Left lung (tissue), 10 donors: ENCODE data around the gene CTPS1. TPM values are rescaled to one million over a fixed set of nuclear protein-coding genes. Genes with fewer than 3 reads are reported as not detected.

ENCODE experiments used
- ATAC-seq: fragments of 200-7000 bp; cut with Tn5 transposase; one replicate; pipeline ENCODE4 v1.9.1; 2020; ENCODE audit warnings: moderate library complexity
- DNase-seq, 4 donors: peaks; one replicate each; pipeline ENCODE4 v3.0.0-alpha.2; 2013 to 2020
- H3K27ac ChIP-seq, 2 donors: fragments of 200-600 bp; sonication (generic) in 1 of 2; one replicate each; pipeline versions ENCODE4 v1.5.0 to v1.8.0; 2020 to 2021
- H3K27me3 ChIP-seq, 2 donors: fragments of 200-600 bp; sonication (generic) in 1 of 2; one replicate each; pipeline versions ENCODE4 v1.5.0 to v1.8.0; 2020 to 2021
- H3K36me3 ChIP-seq, 2 donors: fragments of 200-600 bp; sonication (generic) in 1 of 2; one replicate each; pipeline versions ENCODE4 v1.5.0 to v1.8.0; 2020 to 2021
- H3K4me1 ChIP-seq, 2 donors: fragments of 200-600 bp; one replicate each; pipeline ENCODE4 v1.8.0; 2021
- H3K4me3 ChIP-seq, 2 donors: fragments of 200-600 bp; sonication (generic) in 1 of 2; one replicate each; pipeline versions ENCODE4 v1.5.0 to v1.8.0; 2020 to 2021; ENCODE audit warnings: mild to moderate bottlenecking in 1 of 2
- H3K9me3 ChIP-seq, 2 donors: fragments of 200-600 bp; sonication (generic) in 1 of 2; one replicate each; pipeline versions ENCODE4 v1.5.0 to v1.8.0; 2020 to 2021
- intact Hi-C, 2 donors: fragments of 100-400 bp; cut with DNase I; formaldehyde crosslinking; loops; one replicate each; pipeline versions ENCODE4 v1.11.2 to v1.14.2; 2022
- polyA plus RNA-seq, 6 donors: library from polyadenylated mRNA; unstranded; fragments of 120-200 nt; gene quantifications; one replicate each; pipeline ENCODE4 v1.2.1, GENCODE V29; 2013; ENCODE audit not compliant: insufficient read length in 6 of 6
- total RNA-seq, 2 donors: library from RNA; stranded (reverse); fragmentation: NEBNext Ultra II Directional; extraction: Animal tissue kit (Norgen Biotek cat#: 25700); gene quantifications; one replicate each; pipeline ENCODE4 v1.2.1, GENCODE V29; 2021
- TF ChIP-seq, protein P1 (sequence below), 2 donors: fragments of 200-600 bp; sonication (generic) in 1 of 2; IDR thresholded peaks; one replicate each; pipeline versions ENCODE4 v1.5.0 to v1.8.0; 2021; ENCODE audit warnings: antibody characterized with exemption in 2 of 2
- donor health status: DM: no; HTN: yes; CAD: no.
- donor health status: DM: no; HTN: no; CAD: no.

The CTPS1 gene
- total and polyA plus RNA-seq, 8 donors, result 19.3 to 39.5 (median 24.1) TPM

- peaks cover 0 to 16% of the 10 kb centered on the region in 2 donors for H3K36me3 ChIP-seq
- no peaks in the 10 kb centered on the region for H3K27me3 ChIP-seq
- peaks cover 13 to 41% of the 10 kb centered on the region in 2 donors for H3K4me1 ChIP-seq
- peak overlapping the region; percentile 78 to 81 for H3K4me3 ChIP-seq
- TF ChIP-seq, protein P1, sequence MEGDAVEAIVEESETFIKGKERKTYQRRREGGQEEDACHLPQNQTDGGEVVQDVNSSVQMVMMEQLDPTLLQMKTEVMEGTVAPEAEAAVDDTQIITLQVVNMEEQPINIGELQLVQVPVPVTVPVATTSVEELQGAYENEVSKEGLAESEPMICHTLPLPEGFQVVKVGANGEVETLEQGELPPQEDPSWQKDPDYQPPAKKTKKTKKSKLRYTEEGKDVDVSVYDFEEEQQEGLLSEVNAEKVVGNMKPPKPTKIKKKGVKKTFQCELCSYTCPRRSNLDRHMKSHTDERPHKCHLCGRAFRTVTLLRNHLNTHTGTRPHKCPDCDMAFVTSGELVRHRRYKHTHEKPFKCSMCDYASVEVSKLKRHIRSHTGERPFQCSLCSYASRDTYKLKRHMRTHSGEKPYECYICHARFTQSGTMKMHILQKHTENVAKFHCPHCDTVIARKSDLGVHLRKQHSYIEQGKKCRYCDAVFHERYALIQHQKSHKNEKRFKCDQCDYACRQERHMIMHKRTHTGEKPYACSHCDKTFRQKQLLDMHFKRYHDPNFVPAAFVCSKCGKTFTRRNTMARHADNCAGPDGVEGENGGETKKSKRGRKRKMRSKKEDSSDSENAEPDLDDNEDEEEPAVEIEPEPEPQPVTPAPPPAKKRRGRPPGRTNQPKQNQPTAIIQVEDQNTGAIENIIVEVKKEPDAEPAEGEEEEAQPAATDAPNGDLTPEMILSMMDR (IDR thresholded peaks at IDR 0.05), result no peak
- no peaks in the 10 kb centered on the region for H3K9me3 ChIP-seq
- intact Hi-C loops, result no loop called here
- H3K27ac ChIP-seq, result peak overlapping the region; percentile 87 to 90
- ATAC-seq (peak; percentile 1), DNase-seq (peak in 1 of 4 donors; percentile 86)
Measured at GRCh38 chr1:40980068-40980452, 564 bp downstream of the CTPS1 start.

DNA sequence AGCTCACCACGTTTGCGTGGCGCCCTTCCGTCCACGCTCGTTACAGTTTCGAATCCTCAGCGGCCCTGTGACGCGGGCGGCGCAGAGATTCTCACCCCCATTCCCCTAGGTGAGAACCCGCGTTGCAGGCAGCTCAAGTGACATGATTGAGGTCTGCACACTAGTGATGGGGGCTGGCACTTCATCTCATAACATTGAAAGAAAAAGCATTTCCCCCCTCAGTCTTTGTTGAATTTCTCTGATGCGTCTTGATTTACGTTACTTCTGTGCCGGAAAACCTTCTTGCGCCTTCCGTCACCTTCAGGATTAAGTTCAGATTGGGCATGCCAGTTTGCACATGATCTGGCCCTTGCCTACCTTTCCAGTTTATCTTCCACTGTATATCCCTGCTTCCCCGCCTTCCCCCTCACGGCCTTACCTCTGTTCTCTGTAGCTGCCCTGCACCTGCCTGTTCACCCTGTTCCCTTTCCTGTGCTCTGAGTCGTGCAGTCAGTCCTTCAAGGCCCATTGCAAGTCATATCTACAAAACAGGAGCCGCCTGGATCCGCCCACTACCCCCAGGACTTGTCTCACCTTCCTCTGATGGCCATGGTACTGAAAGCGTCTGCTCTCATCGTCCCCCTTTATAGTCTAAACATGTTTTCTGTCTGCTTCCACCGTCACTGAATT lies 1.1 kb downstream of the CTPS1 start:
- ATAC-seq, result no peak
- intact Hi-C loops, result no loop called here
- Histone ChIP-seq H3K27ac (peak overlapping the region; percentile 87 to 90), H3K9me3 (no peaks in the 10 kb centered on the region), H3K27me3 (no peaks in the 10 kb centered on the region), H3K4me3 (peak overlapping the region; percentile 78 to 81), H3K36me3 (peaks cover 0 to 22% of the 10 kb centered on the region in 2 donors), H3K4me1 (peaks cover 13 to 46% of the 10 kb centered on the region in 2 donors)
- no peak for DNase-seq
- TF ChIP-seq, protein P1 (IDR thresholded peaks at IDR 0.05), result no peak

DNA sequence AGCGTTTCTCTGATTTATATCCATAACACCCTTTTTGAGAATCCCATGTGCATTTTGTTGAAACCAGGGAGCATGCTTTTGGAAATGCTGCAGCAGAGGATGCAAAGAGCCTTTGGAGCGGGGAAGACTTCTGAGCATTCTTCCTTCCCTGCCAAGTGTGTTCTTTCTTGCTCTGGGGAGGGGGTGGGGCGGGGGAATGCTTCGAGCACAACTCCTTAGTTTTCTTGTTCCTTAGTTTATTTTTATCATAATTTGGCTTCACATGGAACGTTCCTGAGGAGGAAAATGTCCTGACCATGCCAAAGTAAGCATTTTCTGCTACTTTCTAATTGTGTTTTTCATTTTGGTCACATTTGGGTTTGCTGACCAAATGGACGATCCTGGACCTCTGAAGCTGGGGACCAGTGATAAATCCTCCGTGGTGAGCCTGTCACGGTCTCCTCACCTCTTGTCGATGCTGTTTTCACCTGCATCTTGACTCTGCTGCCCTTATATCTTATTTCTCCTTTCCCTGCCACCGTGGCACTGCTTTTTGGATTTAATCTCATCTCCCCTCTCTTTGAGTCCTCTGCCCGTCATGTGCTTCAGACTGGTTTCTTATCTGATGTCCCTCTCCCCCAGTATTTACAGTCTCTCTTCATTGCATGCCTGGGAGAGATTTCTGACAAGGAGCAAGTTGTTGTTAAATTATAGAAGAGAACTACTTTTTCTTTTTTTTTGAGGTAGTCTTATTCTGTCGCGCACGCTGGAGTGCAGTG lies 2.4 kb downstream of the CTPS1 start:
- Histone ChIP-seq H3K27me3 (no peaks in the 10 kb centered on the region), H3K4me3 (peak overlapping the region in 1 of 2 donors; percentile 81), H3K4me1 (peaks cover 13 to 55% of the 10 kb centered on the region in 2 donors), H3K9me3 (no peaks in the 10 kb centered on the region), H3K27ac (no peak overlapping the region), H3K36me3 (peaks cover 0 to 35% of the 10 kb centered on the region in 2 donors)
- ATAC-seq (no peak), DNase-seq (no peak)
- intact Hi-C loops, result no loop called here
- TF ChIP-seq, protein P1 (IDR thresholded peaks at IDR 0.05), result no peak

GRCh38 chr1:40982721-40983120 lies 3.2 kb downstream of the CTPS1 start:
- H3K36me3 ChIP-seq, result peaks cover 0 to 43% of the 10 kb centered on the region in 2 donors
- intact Hi-C loops, result no loop called here
- DNase-seq, result no peak
- TF ChIP-seq, protein P1 (IDR thresholded peaks at IDR 0.05), result no peak
- H3K27me3 ChIP-seq, result no peaks in the 10 kb centered on the region
- ATAC-seq, result no peak
- H3K9me3 ChIP-seq, result no peaks in the 10 kb centered on the region
- H3K4me1 ChIP-seq, result peaks cover 13 to 55% of the 10 kb centered on the region in 2 donors
- no peak overlapping the region for H3K4me3 ChIP-seq
- no peak overlapping the region for H3K27ac ChIP-seq

- no peak for ATAC-seq
- intact Hi-C loops, result no loop called here
- peaks cover 0 to 49% of the 10 kb centered on the region in 2 donors for H3K36me3 ChIP-seq
- H3K4me1 ChIP-seq, result peaks cover 13 to 55% of the 10 kb centered on the region in 2 donors
- TF ChIP-seq, protein P1 (IDR thresholded peaks at IDR 0.05), result no peak
- DNase-seq, result no peak
- no peaks in the 10 kb centered on the region for H3K27me3 ChIP-seq
- H3K4me3 ChIP-seq, result no peak overlapping the region
- no peaks in the 10 kb centered on the region for H3K9me3 ChIP-seq
- no peak overlapping the region for H3K27ac ChIP-seq
Measured at GRCh38 chr1:40983286-40983685, 3.8 kb downstream of the CTPS1 start.
